ENCODE data around the gene NPL.

DNA sequence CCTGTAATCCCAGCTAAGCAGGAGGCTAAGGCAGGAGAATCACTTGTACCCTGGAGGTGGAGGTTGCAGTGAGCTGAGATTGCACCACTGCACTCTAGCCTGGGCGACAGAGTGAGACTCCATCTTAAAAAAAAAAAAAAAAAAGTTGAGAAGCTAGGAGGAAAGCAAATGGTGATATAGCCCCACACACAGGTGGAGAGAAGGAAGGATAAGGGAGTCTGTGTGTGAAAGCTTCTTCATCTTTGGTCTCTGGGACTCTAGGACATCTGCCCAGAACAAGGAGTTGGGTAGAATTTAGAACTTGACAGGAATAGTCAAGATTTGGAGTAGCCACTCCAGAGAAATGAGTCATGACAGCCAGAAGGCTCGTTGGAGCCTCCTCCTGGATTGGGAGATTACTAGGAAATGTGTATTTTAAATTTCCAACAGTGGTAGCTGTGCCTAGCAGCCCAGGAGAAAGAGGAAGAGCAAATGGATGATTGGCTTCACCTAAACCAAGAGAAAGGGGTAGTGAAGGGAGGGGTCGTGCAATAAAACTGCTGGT, 19.9 kb downstream of the NPL start:
- TF ChIP-seq POLR2A (IDR thresholded peaks at IDR 0.05), result no peak
- TF ChIP-seq, protein P1, sequence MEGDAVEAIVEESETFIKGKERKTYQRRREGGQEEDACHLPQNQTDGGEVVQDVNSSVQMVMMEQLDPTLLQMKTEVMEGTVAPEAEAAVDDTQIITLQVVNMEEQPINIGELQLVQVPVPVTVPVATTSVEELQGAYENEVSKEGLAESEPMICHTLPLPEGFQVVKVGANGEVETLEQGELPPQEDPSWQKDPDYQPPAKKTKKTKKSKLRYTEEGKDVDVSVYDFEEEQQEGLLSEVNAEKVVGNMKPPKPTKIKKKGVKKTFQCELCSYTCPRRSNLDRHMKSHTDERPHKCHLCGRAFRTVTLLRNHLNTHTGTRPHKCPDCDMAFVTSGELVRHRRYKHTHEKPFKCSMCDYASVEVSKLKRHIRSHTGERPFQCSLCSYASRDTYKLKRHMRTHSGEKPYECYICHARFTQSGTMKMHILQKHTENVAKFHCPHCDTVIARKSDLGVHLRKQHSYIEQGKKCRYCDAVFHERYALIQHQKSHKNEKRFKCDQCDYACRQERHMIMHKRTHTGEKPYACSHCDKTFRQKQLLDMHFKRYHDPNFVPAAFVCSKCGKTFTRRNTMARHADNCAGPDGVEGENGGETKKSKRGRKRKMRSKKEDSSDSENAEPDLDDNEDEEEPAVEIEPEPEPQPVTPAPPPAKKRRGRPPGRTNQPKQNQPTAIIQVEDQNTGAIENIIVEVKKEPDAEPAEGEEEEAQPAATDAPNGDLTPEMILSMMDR (IDR thresholded peaks at IDR 0.05), result no peak
